Measurements from ENCODE around the gene LACTB. TPM values are rescaled to one million over a fixed set of nuclear protein-coding genes. Genes with fewer than 3 reads are reported as not detected.

Gene LACTB
- total and polyA plus RNA-seq, 12 donors = 15.4 to 68.2 (median 32.8) TPM

DNA sequence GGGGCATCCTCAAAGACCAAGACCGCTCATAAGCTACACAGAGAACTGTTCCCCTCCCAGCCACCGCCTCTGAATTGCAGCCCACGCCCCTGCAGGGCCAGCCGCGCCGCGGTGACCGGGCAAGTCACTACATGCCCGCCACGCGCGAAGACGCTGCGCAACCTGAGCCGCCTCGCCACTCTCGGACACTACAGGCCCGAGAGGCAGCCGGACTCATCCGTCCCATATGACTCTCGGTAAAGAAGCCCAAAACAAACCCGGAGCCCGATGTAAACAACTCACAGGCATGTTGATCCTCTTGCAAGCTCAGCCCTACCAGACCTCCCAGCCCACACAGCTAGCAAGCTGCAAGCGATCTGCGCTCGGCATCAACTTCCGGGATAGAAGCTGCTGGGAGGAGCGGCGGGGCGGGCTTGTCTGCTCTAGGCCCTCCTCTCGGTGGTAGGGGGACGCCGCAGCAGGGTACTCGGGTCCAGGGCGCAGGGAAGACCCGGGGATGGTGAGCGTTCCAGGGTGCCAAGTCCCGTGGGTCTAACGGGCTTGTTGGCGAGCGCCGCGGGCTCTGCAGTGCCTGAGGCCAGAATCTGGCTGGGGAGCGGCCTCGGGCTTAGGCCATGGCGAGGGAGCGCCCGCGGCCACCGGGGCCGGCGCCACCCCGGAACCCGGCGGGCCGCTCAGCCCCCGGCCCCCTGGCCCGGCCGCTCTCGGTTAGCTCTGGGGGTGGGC is 35.6 kb downstream of the LACTB start, which contains the start of gene RPS27L:
Gene RPS27L, minus strand, starts transcription at position 360 of the 726 bp plus-strand sequence. Its CDS starts 72 bp downstream, at position 288.
- 0 to 2% (median 0%) methylated on average over 16 to 60 of the region's 60 CpGs for WGBS, 4 donors
- Histone ChIP-seq H3K4me1 (replicated peaks in 1 of 2) (peaks cover 8 to 23% of the 10 kb centered on the region in 2 donors), H3K36me3 (replicated peaks in 1 of 2) (peaks cover 0 to 29% of the 10 kb centered on the region in 2 donors), H3K4me3 (peak within 1 kb of the TSS; percentile 38 to 94 (median 76)), H3K27ac (peak within 1 kb of the TSS; percentile 94 to 99 (median 96)), H3K27me3 (no peaks in the 10 kb centered on the region), H3K9me3 (replicated peaks in 1 of 3) (no peaks in the 10 kb centered on the region)
- peak; percentile 80 to 87 for TF ChIP-seq POLR2A (IDR thresholded peaks at IDR 0.05)
- TF ChIP-seq, protein P1, sequence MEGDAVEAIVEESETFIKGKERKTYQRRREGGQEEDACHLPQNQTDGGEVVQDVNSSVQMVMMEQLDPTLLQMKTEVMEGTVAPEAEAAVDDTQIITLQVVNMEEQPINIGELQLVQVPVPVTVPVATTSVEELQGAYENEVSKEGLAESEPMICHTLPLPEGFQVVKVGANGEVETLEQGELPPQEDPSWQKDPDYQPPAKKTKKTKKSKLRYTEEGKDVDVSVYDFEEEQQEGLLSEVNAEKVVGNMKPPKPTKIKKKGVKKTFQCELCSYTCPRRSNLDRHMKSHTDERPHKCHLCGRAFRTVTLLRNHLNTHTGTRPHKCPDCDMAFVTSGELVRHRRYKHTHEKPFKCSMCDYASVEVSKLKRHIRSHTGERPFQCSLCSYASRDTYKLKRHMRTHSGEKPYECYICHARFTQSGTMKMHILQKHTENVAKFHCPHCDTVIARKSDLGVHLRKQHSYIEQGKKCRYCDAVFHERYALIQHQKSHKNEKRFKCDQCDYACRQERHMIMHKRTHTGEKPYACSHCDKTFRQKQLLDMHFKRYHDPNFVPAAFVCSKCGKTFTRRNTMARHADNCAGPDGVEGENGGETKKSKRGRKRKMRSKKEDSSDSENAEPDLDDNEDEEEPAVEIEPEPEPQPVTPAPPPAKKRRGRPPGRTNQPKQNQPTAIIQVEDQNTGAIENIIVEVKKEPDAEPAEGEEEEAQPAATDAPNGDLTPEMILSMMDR (IDR thresholded peaks at IDR 0.05) = peak in 2 of 6 experiments; percentile 8 to 28
- intact Hi-C loops (cut with DNase I) = no loop called here
- DNase-seq = peak; percentile 87 to 96 (median 92)

DNA sequence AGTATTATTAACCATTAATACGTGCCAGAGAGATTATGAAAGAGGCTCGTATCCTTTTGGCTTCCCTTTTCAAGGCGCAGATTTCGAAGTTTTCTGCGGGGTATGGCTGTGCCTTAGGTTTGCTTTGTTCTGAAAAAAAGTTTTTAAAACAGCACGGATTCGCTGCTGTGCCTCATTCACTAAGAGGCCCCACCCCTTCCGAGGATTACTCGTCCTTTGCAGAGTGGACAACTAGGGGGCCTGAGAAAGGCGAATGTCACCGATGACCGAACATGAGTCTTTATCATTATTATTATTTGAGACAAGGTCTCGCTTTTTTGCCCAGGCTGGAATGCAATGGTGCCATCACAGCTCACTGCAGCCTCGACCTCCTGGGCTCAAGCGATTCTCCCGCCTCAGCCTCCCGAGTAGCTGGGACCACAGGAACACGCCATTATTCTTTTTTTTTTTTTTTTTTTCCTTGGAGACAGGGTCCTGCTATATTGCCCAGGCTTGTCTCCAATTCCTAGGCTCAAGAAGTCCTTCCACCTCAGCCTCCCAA is 36.3 kb downstream of the LACTB start:
- intact Hi-C loops (cut with DNase I) = no loop called here
- no peaks in the 10 kb centered on the region for H3K9me3 ChIP-seq (replicated peaks in 1 of 3)
- DNase-seq = peak; percentile 62 to 81 (median 79)
- H3K27me3 ChIP-seq = no peaks in the 10 kb centered on the region
- H3K4me1 ChIP-seq (replicated peaks in 1 of 2) = peaks cover 8 to 23% of the 10 kb centered on the region in 2 donors
- H3K36me3 ChIP-seq (replicated peaks in 1 of 2) = peaks cover 0 to 25% of the 10 kb centered on the region in 2 donors
- peak overlapping the region; percentile 94 to 99 (median 96) for H3K27ac ChIP-seq
- peak overlapping the region; percentile 30 to 88 (median 50) for H3K4me3 ChIP-seq
- 4 to 6% (median 5%) methylated on average over 18 of the region's 18 CpGs for WGBS, 4 donors
- no peak for TF ChIP-seq POLR2A (IDR thresholded peaks at IDR 0.05)
- TF ChIP-seq, protein P1 (IDR thresholded peaks at IDR 0.05) = peak in 3 of 6 experiments; percentile 24 to 28 (median 24)

DNA sequence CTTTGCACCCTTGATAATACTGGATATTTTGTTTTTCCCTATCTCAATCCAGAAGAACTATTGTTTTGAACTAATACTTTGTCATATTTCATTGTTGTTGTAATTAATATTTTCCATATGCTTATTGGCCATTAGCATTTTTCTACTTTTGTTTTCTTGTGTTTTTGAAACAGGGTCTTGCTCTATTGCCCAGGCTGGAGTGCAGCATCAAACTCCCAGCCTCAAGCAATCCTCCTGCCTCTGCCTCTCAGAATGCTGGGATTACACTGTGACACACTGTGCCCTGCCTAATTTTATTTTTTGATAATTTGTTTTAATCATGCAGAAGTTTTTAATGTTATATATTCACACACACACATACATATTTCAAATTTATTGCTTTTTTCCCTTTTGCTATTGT is 39.0 kb downstream of the LACTB start:
- Histone ChIP-seq H3K27me3 (no peaks in the 10 kb centered on the region), H3K9me3 (replicated peaks in 1 of 3) (no peaks in the 10 kb centered on the region), H3K27ac (no peak overlapping the region), H3K4me1 (replicated peaks in 1 of 2) (peaks cover 3 to 5% of the 10 kb centered on the region in 2 donors), H3K4me3 (no peak overlapping the region), H3K36me3 (replicated peaks in 1 of 2) (peaks cover 0 to under 1% of the 10 kb centered on the region in 2 donors)
- intact Hi-C loops (cut with DNase I) = loop anchor here in 1 of 2 donors (10.0 kb wide), 1 partner anchor 244 kb away; no protein-coding TSS in a partner anchor
- no peak for DNase-seq
- TF ChIP-seq, protein P1 (IDR thresholded peaks at IDR 0.05) = no peak
- TF ChIP-seq POLR2A (IDR thresholded peaks at IDR 0.05) = no peak

DNA sequence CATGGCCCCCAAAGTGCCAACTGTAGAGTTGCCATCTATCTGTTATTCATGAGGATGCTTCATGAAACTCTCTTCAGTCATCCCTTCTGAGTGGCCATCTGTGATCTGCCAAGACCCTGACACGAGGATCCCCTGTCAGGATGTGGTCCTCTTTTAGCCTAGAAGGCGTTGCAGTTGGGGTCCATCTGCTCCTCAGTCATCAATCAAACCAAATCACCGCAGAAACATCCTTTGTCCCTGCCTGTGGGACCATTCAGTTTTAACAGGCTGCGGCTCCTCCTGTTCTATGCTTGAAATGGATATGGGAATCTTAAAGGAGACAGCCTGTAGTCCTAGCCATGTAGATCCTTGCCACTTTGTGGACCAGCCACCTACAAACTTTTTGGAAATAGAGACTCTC is 41.6 kb downstream of the LACTB start:
- DNase-seq = no peak

More for the DNA sequence above, 41.6 kb downstream of the LACTB start:
- TF ChIP-seq, protein P1 (IDR thresholded peaks at IDR 0.05) = no peak
- no peak for TF ChIP-seq POLR2A (IDR thresholded peaks at IDR 0.05)
- Histone ChIP-seq H3K27ac (no peak overlapping the region), H3K4me1 (replicated peaks in 1 of 2) (no peaks in the 10 kb centered on the region), H3K4me3 (no peak overlapping the region), H3K36me3 (replicated peaks in 1 of 2) (no peaks in the 10 kb centered on the region), H3K27me3 (no peaks in the 10 kb centered on the region), H3K9me3 (replicated peaks in 1 of 3) (no peaks in the 10 kb centered on the region)
- WGBS, 4 donors = 78 to 90% (median 85%) methylated on average over 4 of the region's 4 CpGs
- intact Hi-C loops (cut with DNase I) = loop anchor here in 1 of 2 donors (10.0 kb wide), 1 partner anchor 242 kb away; no protein-coding TSS in a partner anchor
